Colonic mucosa (tissue), 4 donors: ENCODE data around the gene SLIT1. TPM values are rescaled to one million over a fixed set of nuclear protein-coding genes. Genes with fewer than 3 reads are reported as not detected.

Experiments used
- DNase-seq: peaks from one replicate; pipeline ENCODE4 v3.0.0-alpha.2; 2020
- H3K27ac ChIP-seq: fragments of 200-600 bp; one replicate; pipeline ENCODE4 v1.8.0; 2021
- H3K27me3 ChIP-seq: fragments of 200-600 bp; one replicate; pipeline ENCODE4 v1.8.0; 2021
- H3K36me3 ChIP-seq: fragments of 200-600 bp; one replicate; pipeline ENCODE4 v1.8.0; 2021
- H3K4me1 ChIP-seq: fragments of 200-600 bp; one replicate; pipeline ENCODE4 v1.8.0; 2021; ENCODE audit warnings: mild to moderate bottlenecking
- H3K4me3 ChIP-seq: fragments of 200-600 bp; one replicate; pipeline ENCODE4 v1.8.0; 2021
- H3K9ac ChIP-seq, 2 donors: one replicate each; pipeline ENCODE4 v1.7.0; 2013; ENCODE audit warnings: control low read depth in 2 of 2, low read depth in 2 of 2, low read length in 2 of 2
- H3K9me3 ChIP-seq: fragments of 200-600 bp; one replicate; pipeline ENCODE4 v1.8.0; 2021
- CTCF ChIP-seq: fragments of 200-600 bp; IDR thresholded peaks from one replicate; pipeline ENCODE4 v1.8.0; 2022; ENCODE audit warnings: antibody characterized with exemption, mild to moderate bottlenecking
- intact Hi-C: fragments of 100-400 bp; cut with DNase I; formaldehyde crosslinking; loops from one replicate; pipeline ENCODE4 v1.14.1; 2022
- total RNA-seq, 2 donors: library from RNA; stranded (reverse); fragmentation: NEBNext Ultra II Directional in 1 of 2; extraction: Animal tissue kit (Norgen Biotek cat#: 25700) in 1 of 2; gene quantifications; one replicate each; pipeline ENCODE4 v1.2.1, GENCODE V29; 2021
- donor health status: healthy.
- donor health status: DM: no; HTN: no; CAD: no.
- donor health status: DM: no; HTN: no; CAD: no.

The SLIT1 gene
- total RNA-seq, 2 donors from 2014 or later = 0.17 to 0.24 TPM

DNA sequence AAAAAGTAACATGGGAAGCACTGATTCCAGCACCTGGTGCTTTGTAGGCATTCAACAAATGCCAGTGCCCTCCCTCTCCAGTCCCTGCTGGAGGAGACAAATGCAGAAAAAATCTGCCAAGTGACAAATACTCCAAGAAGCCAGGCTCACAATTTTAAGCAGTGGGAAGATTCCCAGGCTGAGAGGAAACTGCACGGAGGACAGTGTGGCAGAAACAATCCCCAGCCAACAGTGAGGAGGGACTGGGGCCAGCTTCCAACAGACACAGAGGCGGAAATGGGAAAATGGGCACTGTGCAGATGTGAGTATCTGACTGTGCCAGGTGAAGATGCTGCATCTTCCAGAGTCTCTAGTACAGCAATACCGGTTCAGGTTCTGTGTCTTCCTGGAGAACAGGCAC is 106.3 kb downstream of the SLIT1 start:
- H3K4me1 ChIP-seq = no peaks in the 10 kb centered on the region
- intact Hi-C loops = no loop called here
- no peaks in the 10 kb centered on the region for H3K27me3 ChIP-seq
- no peak for TF ChIP-seq CTCF
- no peak for DNase-seq
- H3K4me3 ChIP-seq = no peak overlapping the region
- no peak overlapping the region for H3K27ac ChIP-seq
- no peak overlapping the region for H3K9ac ChIP-seq
- H3K9me3 ChIP-seq = no peaks in the 10 kb centered on the region
- no peaks in the 10 kb centered on the region for H3K36me3 ChIP-seq

DNA sequence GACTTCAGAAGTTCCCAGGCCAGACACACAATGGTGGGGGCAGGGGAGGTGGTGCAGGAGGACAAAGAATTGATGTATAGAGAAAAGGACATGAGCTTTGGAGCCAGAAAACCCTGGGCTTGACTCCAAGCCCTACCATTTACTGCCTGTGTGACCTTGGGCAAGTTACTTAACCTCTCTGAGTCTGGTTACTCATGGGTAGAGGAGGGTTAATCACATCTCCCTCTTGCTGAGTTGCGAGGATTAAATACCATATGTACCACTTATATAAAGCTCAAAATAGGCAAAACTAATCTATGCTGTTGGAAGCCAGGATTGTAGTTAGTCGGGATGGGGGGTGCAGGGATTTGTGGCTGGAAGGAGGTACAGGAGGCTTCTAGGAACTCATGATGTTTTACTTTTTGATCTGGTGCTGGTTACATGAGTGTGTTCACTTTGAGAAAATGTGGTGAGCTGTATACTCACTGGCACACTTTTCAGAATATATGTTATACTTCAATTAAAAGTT is 106.8 kb downstream of the SLIT1 start:
- Histone ChIP-seq H3K9me3 (no peaks in the 10 kb centered on the region), H3K36me3 (no peaks in the 10 kb centered on the region), H3K9ac (no peak overlapping the region), H3K27me3 (no peaks in the 10 kb centered on the region), H3K27ac (no peak overlapping the region), H3K4me3 (no peak overlapping the region), H3K4me1 (no peaks in the 10 kb centered on the region)
- TF ChIP-seq CTCF = no peak
- no peak for DNase-seq
- intact Hi-C loops = no loop called here

GRCh38 chr10:97078261-97078937 is 107.4 kb downstream of the SLIT1 start:
- TF ChIP-seq CTCF = no peak
- intact Hi-C loops = no loop called here
- Histone ChIP-seq H3K27ac (no peak overlapping the region), H3K36me3 (no peaks in the 10 kb centered on the region), H3K4me3 (no peak overlapping the region), H3K9me3 (no peaks in the 10 kb centered on the region), H3K27me3 (no peaks in the 10 kb centered on the region), H3K9ac (no peak overlapping the region), H3K4me1 (no peaks in the 10 kb centered on the region)
- no peak for DNase-seq

GRCh38 chr10:97076781-97077180 is 109.0 kb downstream of the SLIT1 start:
- Histone ChIP-seq H3K9me3 (no peaks in the 10 kb centered on the region), H3K9ac (no peak overlapping the region), H3K4me1 (no peaks in the 10 kb centered on the region), H3K27ac (no peak overlapping the region), H3K4me3 (no peak overlapping the region), H3K36me3 (no peaks in the 10 kb centered on the region), H3K27me3 (no peaks in the 10 kb centered on the region)
- no peak for TF ChIP-seq CTCF
- no peak for DNase-seq
- intact Hi-C loops = no loop called here

GRCh38 chr10:97075961-97076525 is 109.7 kb downstream of the SLIT1 start:
- intact Hi-C loops = no loop called here
- no peak overlapping the region for H3K27ac ChIP-seq
- no peaks in the 10 kb centered on the region for H3K36me3 ChIP-seq
- H3K9ac ChIP-seq = no peak overlapping the region
- TF ChIP-seq CTCF = no peak
- no peaks in the 10 kb centered on the region for H3K9me3 ChIP-seq
- H3K27me3 ChIP-seq = no peaks in the 10 kb centered on the region
- DNase-seq = no peak
- H3K4me3 ChIP-seq = no peak overlapping the region
- no peaks in the 10 kb centered on the region for H3K4me1 ChIP-seq
